CD4-positive, alpha-beta T cell (primary cell): ENCODE measurements around the gene ZCCHC7. TPM values are rescaled to one million over a fixed set of nuclear protein-coding genes. Genes with fewer than 3 reads are reported as not detected.

ENCODE experiments used
- ATAC-seq: fragments of 200-7000 bp; cut with Tn5 transposase; one replicate; pipeline ENCODE4 v1.10.0; 2022; ENCODE audit warnings: mild to moderate bottlenecking; ENCODE audit not compliant: poor library complexity
- CTCF ChIA-PET: fragments of 350-600 bp; sonication (Branson Sonifier 250); formaldehyde crosslinking; loops from one replicate; lab custom pipeline; 2021; ENCODE audit warnings: antibody characterized with exemption, inconsistent platforms; lab: Charles Lee
- POLR2A ChIA-PET: fragments of 350-600 bp; sonication (Branson Sonifier 250); formaldehyde crosslinking; loops from one replicate; lab custom pipeline; 2021; ENCODE audit warnings: antibody characterized with exemption, inconsistent platforms; lab: Charles Lee
- DNase-seq, 14 experiments: peaks; one replicate each; pipeline ENCODE4 v3.0.0-alpha.2; 2013 to 2020; ENCODE audit warnings: mixed read lengths in 2 of 14
- H3K27ac ChIP-seq, 2 donors: one replicate each; pipeline versions ENCODE4 v1.5.1 to v1.7.0; 2013; ENCODE audit warnings: low read length in 2 of 2, low read depth in 1 of 2, mild to moderate bottlenecking in 1 of 2
- H3K27me3 ChIP-seq, 2 experiments: 1 replicate in 1 of 2; 2 replicates in 1 of 2; pipeline versions ENCODE4 v1.6.1 to v1.7.0; 2013; ENCODE audit warnings: low read length in 2 of 2, control low read depth in 1 of 2, mild to moderate bottlenecking in 1 of 2, moderate library complexity in 1 of 2; ENCODE audit not compliant: insufficient read depth in 2 of 2, control insufficient read depth in 1 of 2
- H3K36me3 ChIP-seq: one replicate; pipeline ENCODE4 v1.6.1; 2013; ENCODE audit warnings: low read length, control low read depth; ENCODE audit not compliant: insufficient read depth
- H3K4me1 ChIP-seq: one replicate; pipeline ENCODE4 v1.6.1; 2013; ENCODE audit warnings: low read length, control low read depth; ENCODE audit not compliant: insufficient read depth
- H3K4me3 ChIP-seq: one replicate; pipeline ENCODE4 v1.5.1; 2013; ENCODE audit warnings: mild to moderate bottlenecking, low read length, moderate library complexity
- H3K9me3 ChIP-seq, 2 experiments: 1 replicate in 1 of 2; 2 replicates in 1 of 2; pipeline versions ENCODE4 v1.6.1 to v1.7.0; 2013; ENCODE audit warnings: low read length in 2 of 2, mild to moderate bottlenecking in 2 of 2, control low read depth in 1 of 2, moderate library complexity in 1 of 2; ENCODE audit not compliant: control insufficient read depth in 1 of 2, insufficient read depth in 1 of 2
- H3K27ac Mint-ChIP-seq: one replicate; pipeline ENCODE4 v1.8.0; 2020; ENCODE audit warnings: mixed read lengths
- H3K27me3 Mint-ChIP-seq: one replicate; pipeline ENCODE4 v1.8.0; 2021; ENCODE audit warnings: mixed read lengths
- H3K36me3 Mint-ChIP-seq: one replicate; pipeline ENCODE4 v1.8.0; 2021; ENCODE audit warnings: low read depth, mixed read lengths
- H3K4me1 Mint-ChIP-seq: one replicate; pipeline ENCODE4 v1.8.0; 2021; ENCODE audit warnings: low read depth, mixed read lengths
- H3K4me3 Mint-ChIP-seq: one replicate; pipeline ENCODE4 v1.8.0; 2020; ENCODE audit warnings: mild to moderate bottlenecking, mixed read lengths
- H3K9me3 Mint-ChIP-seq: one replicate; pipeline ENCODE4 v1.8.0; 2020; ENCODE audit warnings: mixed read lengths
- intact Hi-C, 2 experiments: fragments of 100-400 bp; cut with DNase I in 1 of 2; cut with micrococcal nuclease in 1 of 2; formaldehyde crosslinking; loops; one replicate each; pipeline versions ENCODE4 v1.15.1 to v1.9.0; 2023 to 2025; cut with DNase I, micrococcal nuclease
- total RNA-seq, 174 experiments: library from RNA in 2 of 174; stranded (reverse) in 2 of 174; gene quantifications; one replicate each; pipeline ENCODE4 v1.2.3 and lab custom pipeline; 2021 to 2026
- TF ChIP-seq, protein P1 (sequence below): fragments of 200-600 bp; IDR thresholded peaks from one replicate; pipeline ENCODE4 v1.8.0; 2022; ENCODE audit warnings: antibody characterized with exemption, mild to moderate bottlenecking

The ZCCHC7 gene
- total RNA-seq, 2 experiments from 2014 or later = 40.7 to 41.0 TPM

DNA sequence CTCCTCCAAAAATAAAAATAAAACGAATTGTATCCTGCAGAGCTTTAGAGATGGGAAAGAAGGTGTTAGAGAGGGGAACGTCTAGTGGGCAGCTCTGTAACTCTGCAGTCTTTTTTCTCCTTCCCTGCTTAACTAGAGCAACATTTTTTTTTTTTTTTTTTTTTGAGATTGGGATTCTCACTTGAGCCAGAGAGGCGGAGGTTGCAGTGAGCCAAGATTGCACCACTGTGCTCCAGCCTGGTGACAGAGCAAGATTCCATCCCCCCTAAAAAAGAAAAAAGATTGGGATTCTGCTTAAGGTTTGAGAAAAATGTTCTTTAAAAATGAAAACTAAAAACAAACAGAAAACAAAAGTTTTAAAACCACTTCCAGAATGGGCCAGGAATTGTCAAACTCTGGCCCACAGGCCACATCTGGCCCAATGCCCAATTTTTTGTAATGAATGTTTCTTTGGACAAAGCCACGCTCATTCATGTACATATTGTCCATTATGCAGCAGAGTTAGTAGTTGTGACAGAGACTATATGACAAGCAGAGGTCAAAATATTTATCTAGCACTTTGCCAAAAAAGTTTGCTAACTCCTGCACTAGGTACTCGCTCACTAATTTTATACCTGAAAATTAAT lies 98.5 kb downstream of the ZCCHC7 start:
- Mint-ChIP-seq H3K27me3 (no peaks in the 10 kb centered on the region), H3K36me3 (no peaks in the 10 kb centered on the region), H3K4me3 (no peak overlapping the region), H3K27ac (no peak overlapping the region), H3K9me3 (no peaks in the 10 kb centered on the region), H3K4me1 (peaks cover 5% of the 10 kb centered on the region)
- Histone ChIP-seq H3K27ac (no peak overlapping the region), H3K4me3 (no peak overlapping the region), H3K4me1 (no peaks in the 10 kb centered on the region), H3K36me3 (no peaks in the 10 kb centered on the region), H3K27me3 (no peaks in the 10 kb centered on the region), H3K9me3 (no peaks in the 10 kb centered on the region)
- ATAC-seq (no peak), DNase-seq (no peak)
- CTCF ChIA-PET = no interaction called here
- TF ChIP-seq, protein P1, sequence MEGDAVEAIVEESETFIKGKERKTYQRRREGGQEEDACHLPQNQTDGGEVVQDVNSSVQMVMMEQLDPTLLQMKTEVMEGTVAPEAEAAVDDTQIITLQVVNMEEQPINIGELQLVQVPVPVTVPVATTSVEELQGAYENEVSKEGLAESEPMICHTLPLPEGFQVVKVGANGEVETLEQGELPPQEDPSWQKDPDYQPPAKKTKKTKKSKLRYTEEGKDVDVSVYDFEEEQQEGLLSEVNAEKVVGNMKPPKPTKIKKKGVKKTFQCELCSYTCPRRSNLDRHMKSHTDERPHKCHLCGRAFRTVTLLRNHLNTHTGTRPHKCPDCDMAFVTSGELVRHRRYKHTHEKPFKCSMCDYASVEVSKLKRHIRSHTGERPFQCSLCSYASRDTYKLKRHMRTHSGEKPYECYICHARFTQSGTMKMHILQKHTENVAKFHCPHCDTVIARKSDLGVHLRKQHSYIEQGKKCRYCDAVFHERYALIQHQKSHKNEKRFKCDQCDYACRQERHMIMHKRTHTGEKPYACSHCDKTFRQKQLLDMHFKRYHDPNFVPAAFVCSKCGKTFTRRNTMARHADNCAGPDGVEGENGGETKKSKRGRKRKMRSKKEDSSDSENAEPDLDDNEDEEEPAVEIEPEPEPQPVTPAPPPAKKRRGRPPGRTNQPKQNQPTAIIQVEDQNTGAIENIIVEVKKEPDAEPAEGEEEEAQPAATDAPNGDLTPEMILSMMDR = no peak
- intact Hi-C loops = no loop called here
- POLR2A ChIA-PET = no interaction called here

- intact Hi-C loops = no loop called here
- CTCF ChIA-PET = no interaction called here
Measured at GRCh38 chr9:37220971-37221370, 100.6 kb downstream of the ZCCHC7 start.

DNA sequence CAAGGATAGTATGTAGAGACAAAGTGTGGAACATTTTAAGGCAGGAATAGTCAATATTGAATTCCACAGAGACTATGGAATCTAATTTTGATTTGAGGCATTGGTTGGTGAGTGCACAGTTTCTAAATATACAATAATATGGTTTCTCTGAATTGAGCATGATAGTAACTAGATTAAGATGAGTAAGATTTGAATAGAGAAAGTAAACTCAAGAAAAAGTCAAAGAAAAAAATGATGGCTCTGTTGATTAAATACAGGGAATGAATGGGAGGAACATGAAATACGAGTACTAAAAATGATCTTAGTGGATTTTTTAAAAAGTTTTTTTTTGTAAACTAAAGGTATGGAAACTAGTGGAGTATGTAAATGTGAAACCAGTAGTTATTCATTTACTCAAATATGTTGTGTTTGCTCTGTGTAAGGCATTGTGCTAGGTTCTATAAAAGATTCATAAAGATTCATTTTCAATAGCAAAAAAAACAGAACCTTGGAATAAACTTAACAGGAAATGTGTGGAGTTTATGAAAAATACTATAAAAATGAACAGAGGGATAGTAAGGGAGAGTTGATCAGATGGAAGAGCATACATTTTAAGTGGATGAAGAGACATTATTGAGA lies 101.2 kb downstream of the ZCCHC7 start:
- H3K4me1 ChIP-seq = no peaks in the 10 kb centered on the region
- intact Hi-C loops = no loop called here
- no peak overlapping the region for H3K27ac ChIP-seq
- ChIA-PET CTCF (no interaction called here), POLR2A (no interaction called here)
- Mint-ChIP-seq H3K4me1 (peaks cover 5% of the 10 kb centered on the region), H3K4me3 (no peak overlapping the region), H3K36me3 (no peaks in the 10 kb centered on the region), H3K27ac (no peak overlapping the region), H3K9me3 (no peaks in the 10 kb centered on the region), H3K27me3 (no peaks in the 10 kb centered on the region)
- ATAC-seq (no peak), DNase-seq (no peak)
- TF ChIP-seq, protein P1 = no peak
- no peak overlapping the region for H3K4me3 ChIP-seq
- H3K27me3 ChIP-seq = no peaks in the 10 kb centered on the region
- no peaks in the 10 kb centered on the region for H3K9me3 ChIP-seq
- H3K36me3 ChIP-seq = no peaks in the 10 kb centered on the region

More at GRCh38 chr9:37220971-37221370, 100.6 kb downstream of the ZCCHC7 start:
- Histone ChIP-seq H3K9me3 (no peaks in the 10 kb centered on the region), H3K36me3 (no peaks in the 10 kb centered on the region), H3K4me1 (no peaks in the 10 kb centered on the region), H3K27ac (no peak overlapping the region), H3K4me3 (no peak overlapping the region), H3K27me3 (no peaks in the 10 kb centered on the region)
- no peak for DNase-seq
- no peak for ATAC-seq
- Mint-ChIP-seq H3K27ac (no peak overlapping the region), H3K27me3 (no peaks in the 10 kb centered on the region), H3K4me1 (peaks cover 5% of the 10 kb centered on the region), H3K4me3 (no peak overlapping the region), H3K36me3 (no peaks in the 10 kb centered on the region), H3K9me3 (no peaks in the 10 kb centered on the region)
- TF ChIP-seq, protein P1 = no peak
- POLR2A ChIA-PET = no interaction called here
